ENCODE results near the gene FKTN. TPM values are rescaled to one million over a fixed set of nuclear protein-coding genes. Genes with fewer than 3 reads are reported as not detected.

Gene FKTN
- total RNA-seq, 2 experiments from 2014 or later: 15.8 to 20.7 TPM

- Mint-ChIP-seq H3K4me3 (no peak overlapping the region), H3K27ac (no peak overlapping the region), H3K27me3 (no peaks in the 10 kb centered on the region), H3K9me3 (no peaks in the 10 kb centered on the region), H3K4me1 (no peaks in the 10 kb centered on the region), H3K36me3 (no peaks in the 10 kb centered on the region)
- DNase-seq: no peak
Observed at GRCh38 chr9:105681313-105681712, 123.4 kb downstream of the FKTN start.

- Mint-ChIP-seq H3K4me3 (no peak overlapping the region), H3K36me3 (no peaks in the 10 kb centered on the region), H3K9me3 (no peaks in the 10 kb centered on the region), H3K27me3 (no peaks in the 10 kb centered on the region), H3K4me1 (no peaks in the 10 kb centered on the region), H3K27ac (no peak overlapping the region)
- no peak for DNase-seq
Observed at GRCh38 chr9:105681724-105682123, 123.8 kb downstream of the FKTN start.

GRCh38 chr9:105683688-105684275, 125.9 kb downstream of the FKTN start:
- no peak for DNase-seq
- Mint-ChIP-seq H3K36me3 (no peaks in the 10 kb centered on the region), H3K27me3 (no peaks in the 10 kb centered on the region), H3K4me3 (no peak overlapping the region), H3K9me3 (no peaks in the 10 kb centered on the region), H3K27ac (no peak overlapping the region), H3K4me1 (no peaks in the 10 kb centered on the region)

- H3K4me3 Mint-ChIP-seq: no peak overlapping the region
- H3K36me3 Mint-ChIP-seq: no peaks in the 10 kb centered on the region
- H3K9me3 Mint-ChIP-seq: no peaks in the 10 kb centered on the region
- no peak overlapping the region for H3K27ac Mint-ChIP-seq
- H3K4me1 Mint-ChIP-seq: no peaks in the 10 kb centered on the region
- no peak for DNase-seq
- H3K27me3 Mint-ChIP-seq: peaks cover 17% of the 10 kb centered on the region
Observed at GRCh38 chr9:105686936-105687335, 129.0 kb downstream of the FKTN start.

Other genes starting within 250 kb of the FKTN start
- 1 to 10 TPM; 2.1 to 3.0 TPM for gene FSD1L, start 110.1 kb upstream of the FKTN start, total RNA-seq
- not detected for gene TAL2, start 104.3 kb downstream of the FKTN start, total RNA-seq
- 10 to 100 TPM; 16.8 to 17.8 TPM for gene TMEM38B, start 136.4 kb downstream of the FKTN start, total RNA-seq